ENCODE measurements around the gene MS4A13. TPM values are rescaled to one million over a fixed set of nuclear protein-coding genes. Genes with fewer than 3 reads are reported as not detected.

MS4A13 gene
- total and polyA plus RNA-seq, 2 of the 8 experiments (the other 6 are each of a cell fraction or from before 2014, with no cell fraction given): not detected

GRCh38 chr11:60570970-60571369 lies 55.8 kb downstream of the MS4A13 start:
- no peaks in the 10 kb centered on the region for H3K4me1 ChIP-seq (replicated peaks in 1 of 4; ENCODE audit: control insufficient read depth in 3 of 4, insufficient read depth in 4 of 4, low read length in 3 of 4)
- H3K36me3 ChIP-seq (ENCODE audit: control insufficient read depth in 2 of 4, insufficient read depth in 4 of 4, low read length in 3 of 4): no peaks in the 10 kb centered on the region
- no peaks in the 10 kb centered on the region for H3K79me2 ChIP-seq (ENCODE audit: control insufficient read depth in 1 of 2, insufficient read depth in 2 of 2, low read length in 2 of 2)
- H3K27ac ChIP-seq (ENCODE audit: low read depth, low read length): no peak overlapping the region
- H2BK5ac ChIP-seq (ENCODE audit: low read depth, low read length): no peak overlapping the region
- no peak overlapping the region for H2BK12ac ChIP-seq (ENCODE audit: low read depth, low read length)
- H3K4me2 ChIP-seq (ENCODE audit: insufficient read depth in 1 of 2, low read depth in 2 of 2, low read length in 2 of 2): no peak overlapping the region
- FAIRE-seq: no peak
- WGBS, 2 experiments (ENCODE audit: extremely low coverage in 1 of 2, insufficient coverage in 1 of 2, insufficient read length in 1 of 2, insufficient replicate concordance in 2 of 2, low coverage in 1 of 2, low lambda C conversion rate in 2 of 2, missing lambda C conversion rate in 1 of 2): 92% methylated on average over 1 of the region's 1 CpG; no CpG with 5 or more reads in 1 of the 2 experiments
- no peak overlapping the region for H2BK15ac ChIP-seq (ENCODE audit: low read length)
- H3K23ac ChIP-seq (ENCODE audit: insufficient read length): no peak overlapping the region
- no peak overlapping the region for H2AFZ ChIP-seq (ENCODE audit: low read length)
- no peaks in the 10 kb centered on the region for H3K9me3 ChIP-seq (ENCODE audit: insufficient read depth in 2 of 2, low read depth in 1 of 2, low read length in 1 of 2)
- no peak overlapping the region for H4K5ac ChIP-seq (ENCODE audit: insufficient read length, low read depth, low read length)
- no peak overlapping the region for H3K56ac ChIP-seq (replicated peaks; ENCODE audit: insufficient read length, low read depth, low read length)
- H2AK5ac ChIP-seq (ENCODE audit: low read depth, low read length): no peak overlapping the region
- no peak overlapping the region for H3K18ac ChIP-seq (ENCODE audit: extremely low read depth, low read length)
- H3K4ac ChIP-seq (replicated peaks; ENCODE audit: insufficient read length, low read depth, low read length): no peak overlapping the region
- no peak overlapping the region for H2BK120ac ChIP-seq (replicated peaks; ENCODE audit: low read depth, low read length)
- H4K20me1 ChIP-seq (replicated peaks in 1 of 2; ENCODE audit: control insufficient read depth in 1 of 2, insufficient read depth in 2 of 2, low read length in 2 of 2): no peaks in the 10 kb centered on the region
- H3K23me2 ChIP-seq (ENCODE audit: low read depth, low read length): no peaks in the 10 kb centered on the region
- no peak overlapping the region for H4K91ac ChIP-seq (replicated peaks; ENCODE audit: insufficient read length, low read length)
- ChIA-PET POLR2A (ENCODE audit: partially characterized antibody) (no interaction called here), CTCF (ENCODE audit: partially characterized antibody) (no interaction called here)
- DNase-seq (ENCODE audit: low read depth in 1 of 2, low spot score in 2 of 2): no peak
- no peaks in the 10 kb centered on the region for H3K27me3 ChIP-seq (replicated peaks in 1 of 4; ENCODE audit: control insufficient read depth in 3 of 4, extremely low read depth in 1 of 4, insufficient read depth in 3 of 4, low read length in 3 of 4)
- H3K4me3 ChIP-seq (ENCODE audit: extremely low read depth in 1 of 4, insufficient read depth in 2 of 4, low read depth in 3 of 4, low read length in 4 of 4): no peak overlapping the region
- H3K14ac ChIP-seq (ENCODE audit: insufficient read length): no peak overlapping the region
- H3K79me1 ChIP-seq (ENCODE audit: low read depth, low read length): no peaks in the 10 kb centered on the region
- H2BK20ac ChIP-seq (ENCODE audit: low read length): no peak overlapping the region
- no peak overlapping the region for H3K9ac ChIP-seq (replicated peaks in 1 of 4; ENCODE audit: extremely low read depth in 1 of 4, low read depth in 3 of 4, low read length in 3 of 4)
- H4K8ac ChIP-seq (ENCODE audit: extremely low read depth, insufficient read depth, low read length): no peak overlapping the region
- TF ChIP-seq POLR2A (IDR thresholded peaks at IDR 0.05; ENCODE audit: control extremely low read depth in 1 of 2, low read depth in 2 of 2, low read length in 2 of 2) (no peak), JUN (IDR thresholded peaks at IDR 0.05; ENCODE audit: low read depth, low read length) (no peak), SP1 (IDR thresholded peaks at IDR 0.05; ENCODE audit: low read depth, low read length) (no peak), TCF12 (IDR thresholded peaks at IDR 0.05; ENCODE audit: low read depth, low read length) (no peak), NRF1 (IDR thresholded peaks at IDR 0.05; ENCODE audit: low read depth, low read length) (no peak), CHD2 (IDR thresholded peaks at IDR 0.05; ENCODE audit: low read length) (no peak), BRCA1 (IDR thresholded peaks at IDR 0.05; ENCODE audit: low read depth, low read length) (no peak)

Data from H1 (cell line).